Sigmoid colon (tissue), 7 donors: ENCODE data around the gene DUSP9. TPM values are rescaled to one million over a fixed set of nuclear protein-coding genes. Genes with fewer than 3 reads are reported as not detected.
A peak's percentile ranks its signal among the peaks of the same experiment; 100 is the strongest.
"Not testable (repeated sequence)": the region's sequence is repeated elsewhere in the genome, so short reads cannot be mapped to it uniquely, and the experiment has no call there.

ENCODE experiments used
- DNase-seq: peaks from one replicate; pipeline ENCODE4 v3.0.0-alpha.2; 2019
- H3K27ac ChIP-seq, 4 donors: fragments of 200-600 bp; sonication (generic); one replicate each; pipeline ENCODE4 v1.5.1; 2016 to 2019; ENCODE audit warnings: mild to moderate bottlenecking in 1 of 4
- H3K27me3 ChIP-seq, 3 donors: fragments of 200-600 bp; sonication (generic); one replicate each; pipeline ENCODE4 v1.5.1; 2019; ENCODE audit warnings: mild to moderate bottlenecking in 1 of 3
- H3K36me3 ChIP-seq, 4 donors: fragments of 200-600 bp; sonication (generic); one replicate each; pipeline ENCODE4 v1.5.1; 2016 to 2019
- H3K4me1 ChIP-seq, 4 donors: fragments of 200-600 bp; sonication (generic); one replicate each; pipeline ENCODE4 v1.5.1; 2017 to 2019
- H3K4me3 ChIP-seq, 4 donors: fragments of 200-600 bp; sonication (generic); one replicate each; pipeline ENCODE4 v1.5.1; 2017 to 2019; ENCODE audit warnings: mild to moderate bottlenecking in 2 of 4, moderate library complexity in 1 of 4
- H3K9me3 ChIP-seq, 4 donors: fragments of 200-600 bp in 3 of 4; sonication (generic) in 3 of 4; one replicate each; pipeline versions ENCODE4 v1.5.1 to v1.6.1; 2013 to 2019
- CTCF ChIP-seq, 4 experiments: fragments of 450-650 bp in 3 of 4; fragments of 200-600 bp in 1 of 4; IDR thresholded peaks; one replicate each; pipeline ENCODE4 v1.5.1; 2016 to 2019; ENCODE audit warnings: antibody characterized with exemption in 4 of 4, mild to moderate bottlenecking in 3 of 4, moderate library complexity in 2 of 4
- EP300 ChIP-seq, 4 donors: sonication (generic); formaldehyde crosslinking; IDR thresholded peaks; one replicate each; pipeline ENCODE4 v1.6.1; 2017; ENCODE audit warnings: antibody characterized with exemption in 4 of 4
- POLR2A ChIP-seq, 2 donors: fragments of 450-650 bp; IDR thresholded peaks; one replicate each; pipeline ENCODE4 v1.6.1; 2016; ENCODE audit warnings: antibody characterized with exemption in 2 of 2, mild to moderate bottlenecking in 2 of 2, moderate library complexity in 2 of 2
- POLR2AphosphoS5 ChIP-seq, 4 donors: sonication (generic); formaldehyde crosslinking; IDR thresholded peaks; one replicate each; pipeline ENCODE4 v1.6.1; 2017; ENCODE audit warnings: antibody characterized with exemption in 4 of 4
- WGBS, 2 donors: extraction: QIAGEN DNeasy Blood & Tissue Kit; methylation state at CpG; one replicate each; pipeline ENCODE4 v1.1.7; 2013; 5-methylcytosine and 5-hydroxymethylcytosine counted together
- intact Hi-C: fragments of 100-400 bp; cut with DNase I; formaldehyde crosslinking; loops from one replicate; pipeline ENCODE4 v1.15.1; 2023
- polyA plus RNA-seq, 3 donors: library from polyadenylated mRNA; stranded (reverse); fragments of 200-250 nt; gene quantifications; one replicate each; pipeline ENCODE4 v1.2.3, GENCODE V29; 2013
- total RNA-seq, 4 donors: library from RNA; depleted of rRNA; stranded (reverse); fragments of >200 nt; gene quantifications; one replicate each; pipeline ENCODE4 v1.1.0, GENCODE V29; 2016
- donor health status: healthy with polysubstance abuse.
- donor health status: Bipolar disorder and iron deficiency.
- donor health status: healthy.

DUSP9 gene
- total and polyA plus RNA-seq, 7 donors: 0.06 TPM; not detected in 6

GRCh38 chrX:153693216-153694086 is 46.4 kb downstream of the DUSP9 start:
- H3K27ac ChIP-seq: peak overlapping the region in 3 of 4 donors; percentile 66 to 92 (median 83)
- peaks cover 0 to 14% (median 0%) of the 10 kb centered on the region in 4 donors for H3K36me3 ChIP-seq
- no peaks in the 10 kb centered on the region for H3K9me3 ChIP-seq
- DNase-seq: no peak
- H3K4me1 ChIP-seq: peaks cover 0 to 43% (median 13%) of the 10 kb centered on the region in 4 donors
- intact Hi-C loops: no loop called here
- 72 to 79% methylated on average over 30 to 31 of the region's 31 CpGs for WGBS, 2 donors
- H3K4me3 ChIP-seq: no peak overlapping the region
- H3K27me3 ChIP-seq: no peaks in the 10 kb centered on the region
- no peak for TF ChIP-seq POLR2A (IDR thresholded peaks at IDR 0.05)
- TF ChIP-seq POLR2AphosphoS5 (IDR thresholded peaks at IDR 0.05): peak; percentile 38 to 74 (median 56)

GRCh38 chrX:153694256-153694655 is 47.3 kb downstream of the DUSP9 start:
- H3K27me3 ChIP-seq, H3K4me3 ChIP-seq, DNase-seq, H3K9me3 ChIP-seq, intact Hi-C loops: not testable (repeated sequence)
- WGBS, 2 donors: 92% methylated on average over 16 of the region's 16 CpGs
- H3K4me1 ChIP-seq: peaks cover 0 to 45% (median 14%) of the 10 kb centered on the region in 4 donors
- peak overlapping the region in 3 of 4 donors; percentile 66 to 92 (median 83) for H3K27ac ChIP-seq
- peaks cover 0 to 14% (median 0%) of the 10 kb centered on the region in 4 donors for H3K36me3 ChIP-seq

- Histone ChIP-seq H3K4me1 (peaks cover 0 to 49% (median 13%) of the 10 kb centered on the region in 4 donors), H3K36me3 (peaks cover 0 to 14% (median 0%) of the 10 kb centered on the region in 4 donors), H3K9me3 (no peaks in the 10 kb centered on the region), H3K27me3 (no peaks in the 10 kb centered on the region), H3K4me3 (no peak overlapping the region), H3K27ac (peak overlapping the region in 3 of 4 donors; percentile 66 to 92 (median 83))
- intact Hi-C loops: no loop called here
- no peak for DNase-seq
- 39 to 83% methylated on average over 23 of the region's 23 CpGs for WGBS, 2 donors
- TF ChIP-seq EP300 (IDR thresholded peaks at IDR 0.05): no peak
- no peak for TF ChIP-seq CTCF (IDR thresholded peaks at IDR 0.05)
- TF ChIP-seq POLR2AphosphoS5 (IDR thresholded peaks at IDR 0.05): no peak
- TF ChIP-seq POLR2A (IDR thresholded peaks at IDR 0.05): no peak
Measured at GRCh38 chrX:153694687-153695270, 47.8 kb downstream of the DUSP9 start.

DNA sequence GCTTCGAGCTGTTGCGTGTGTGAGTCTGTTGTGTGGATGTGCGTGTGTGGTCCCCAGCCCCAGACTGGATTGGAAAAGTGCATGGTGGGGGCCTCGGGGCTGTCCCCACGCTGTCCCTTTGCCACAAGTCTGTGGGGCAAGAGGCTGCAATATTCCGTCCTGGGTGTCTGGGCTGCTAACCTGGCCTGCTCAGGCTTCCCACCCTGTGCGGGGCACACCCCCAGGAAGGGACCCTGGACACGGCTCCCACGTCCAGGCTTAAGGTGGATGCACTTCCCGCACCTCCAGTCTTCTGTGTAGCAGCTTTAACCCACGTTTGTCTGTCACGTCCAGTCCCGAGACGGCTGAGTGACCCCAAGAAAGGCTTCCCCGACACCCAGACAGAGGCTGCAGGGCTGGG is 49.1 kb downstream of the DUSP9 start:
- Histone ChIP-seq H3K9me3 (no peaks in the 10 kb centered on the region), H3K27me3 (no peaks in the 10 kb centered on the region), H3K36me3 (peaks cover 0 to 14% (median 0%) of the 10 kb centered on the region in 4 donors), H3K4me3 (no peak overlapping the region), H3K27ac (no peak overlapping the region), H3K4me1 (peaks cover 0 to 49% (median 15%) of the 10 kb centered on the region in 4 donors)
- intact Hi-C loops: no loop called here
- WGBS, 2 donors: 91 to 92% methylated on average over 15 of the region's 15 CpGs
- no peak for DNase-seq
- no peak for TF ChIP-seq POLR2A (IDR thresholded peaks at IDR 0.05)
- no peak for TF ChIP-seq POLR2AphosphoS5 (IDR thresholded peaks at IDR 0.05)
- TF ChIP-seq EP300 (IDR thresholded peaks at IDR 0.05): no peak

GRCh38 chrX:153696538-153696937 is 49.5 kb downstream of the DUSP9 start:
- H3K4me3 ChIP-seq, H3K9me3 ChIP-seq, intact Hi-C loops, H3K27ac ChIP-seq, H3K27me3 ChIP-seq, DNase-seq: not testable (repeated sequence)
- Histone ChIP-seq H3K36me3 (peaks cover 0 to 11% (median 0%) of the 10 kb centered on the region in 4 donors), H3K4me1 (peaks cover 0 to 49% (median 16%) of the 10 kb centered on the region in 4 donors)
- 90 to 92% methylated on average over 10 of the region's 10 CpGs for WGBS, 2 donors

GRCh38 chrX:153696986-153697722 is 50.2 kb downstream of the DUSP9 start:
- DNase-seq, H3K36me3 ChIP-seq, H3K27ac ChIP-seq, H3K27me3 ChIP-seq, intact Hi-C loops, H3K4me3 ChIP-seq, H3K9me3 ChIP-seq: not testable (repeated sequence)
- peaks cover 0 to 47% (median 16%) of the 10 kb centered on the region in 4 donors for H3K4me1 ChIP-seq
- WGBS, 2 donors: 95% methylated on average over 16 of the region's 16 CpGs
